ENCODE measurements around the gene CINP. TPM values are rescaled to one million over a fixed set of nuclear protein-coding genes. Genes with fewer than 3 reads are reported as not detected.
"Not testable (repeated sequence)": the region's sequence is repeated elsewhere in the genome, so short reads cannot be mapped to it uniquely, and the experiment has no call there.

The CINP gene
- total RNA-seq, 1 experiment from 2014 or later = 48.4 TPM

- DNase-seq (ENCODE audit: low read depth) = no peak
- in situ Hi-C loops (cut with HindIII; ENCODE audit: low pct_unique_long_range_greater_than_20kb, low sequenced_read_pairs) = no loop called here
Observed at GRCh38 chr14:102362084-102362483, 606 bp downstream of the CINP start.

- DNase-seq (ENCODE audit: low read depth) = no peak
- in situ Hi-C loops (cut with HindIII; ENCODE audit: low pct_unique_long_range_greater_than_20kb, low sequenced_read_pairs) = no loop called here
Observed at GRCh38 chr14:102360388-102360787, 2.3 kb downstream of the CINP start.

GRCh38 chr14:102359341-102359740 is 3.3 kb downstream of the CINP start:
- in situ Hi-C loops (cut with HindIII; ENCODE audit: low pct_unique_long_range_greater_than_20kb, low sequenced_read_pairs) = no loop called here
- DNase-seq (ENCODE audit: low read depth) = no peak

GRCh38 chr14:102356280-102356679 is 6.4 kb downstream of the CINP start:
- DNase-seq (ENCODE audit: low read depth) = no peak
- in situ Hi-C loops (cut with HindIII; ENCODE audit: low pct_unique_long_range_greater_than_20kb, low sequenced_read_pairs) = no loop called here

GRCh38 chr14:102353126-102353619 is 9.5 kb downstream of the CINP start:
- in situ Hi-C loops (cut with HindIII; ENCODE audit: low pct_unique_long_range_greater_than_20kb, low sequenced_read_pairs) = no loop called here
- DNase-seq (ENCODE audit: low read depth) = no peak

- in situ Hi-C loops (cut with HindIII; ENCODE audit: low pct_unique_long_range_greater_than_20kb, low sequenced_read_pairs) = no loop called here
Observed at GRCh38 chr14:102352213-102352612, 10.5 kb downstream of the CINP start.

GRCh38 chr14:102351593-102351992 is 11.1 kb downstream of the CINP start:
- DNase-seq (ENCODE audit: low read depth); in situ Hi-C loops (cut with HindIII; ENCODE audit: low pct_unique_long_range_greater_than_20kb, low sequenced_read_pairs): not testable (repeated sequence)

More at GRCh38 chr14:102352213-102352612, 10.5 kb downstream of the CINP start:
- DNase-seq (ENCODE audit: low read depth) = no peak

- no peak for DNase-seq (ENCODE audit: low read depth)
- in situ Hi-C loops (cut with HindIII; ENCODE audit: low pct_unique_long_range_greater_than_20kb, low sequenced_read_pairs) = no loop called here
Observed at GRCh38 chr14:102351023-102351422, 11.7 kb downstream of the CINP start.

- in situ Hi-C loops (cut with HindIII; ENCODE audit: low pct_unique_long_range_greater_than_20kb, low sequenced_read_pairs) = no loop called here
- DNase-seq (ENCODE audit: low read depth) = no peak
Observed at GRCh38 chr14:102348376-102348775, 14.3 kb downstream of the CINP start.

- no peak for DNase-seq (ENCODE audit: low read depth)
- in situ Hi-C loops (cut with HindIII; ENCODE audit: low pct_unique_long_range_greater_than_20kb, low sequenced_read_pairs) = no loop called here
Observed at GRCh38 chr14:102346645-102347044, 16.0 kb downstream of the CINP start.

- in situ Hi-C loops (cut with HindIII; ENCODE audit: low pct_unique_long_range_greater_than_20kb, low sequenced_read_pairs) = no loop called here
- no peak for DNase-seq (ENCODE audit: low read depth)
Observed at GRCh38 chr14:102345232-102345631, 17.5 kb downstream of the CINP start.

- in situ Hi-C loops (cut with HindIII; ENCODE audit: low pct_unique_long_range_greater_than_20kb, low sequenced_read_pairs) = no loop called here
- DNase-seq (ENCODE audit: low read depth) = no peak
Observed at GRCh38 chr14:102344485-102344884, 18.2 kb downstream of the CINP start.

GRCh38 chr14:102344084-102344483 is 18.6 kb downstream of the CINP start:
- in situ Hi-C loops (cut with HindIII; ENCODE audit: low pct_unique_long_range_greater_than_20kb, low sequenced_read_pairs) = no loop called here
- DNase-seq (ENCODE audit: low read depth) = no peak

GRCh38 chr14:102342238-102342637 is 20.5 kb downstream of the CINP start:
- in situ Hi-C loops (cut with HindIII; ENCODE audit: low pct_unique_long_range_greater_than_20kb, low sequenced_read_pairs) = no loop called here

GRCh38 chr14:102341566-102341965 is 21.1 kb downstream of the CINP start:
- no peak for DNase-seq (ENCODE audit: low read depth)
- in situ Hi-C loops (cut with HindIII; ENCODE audit: low pct_unique_long_range_greater_than_20kb, low sequenced_read_pairs) = no loop called here

More at GRCh38 chr14:102342238-102342637, 20.5 kb downstream of the CINP start:
- no peak for DNase-seq (ENCODE audit: low read depth)

- DNase-seq (ENCODE audit: low read depth) = no peak
- in situ Hi-C loops (cut with HindIII; ENCODE audit: low pct_unique_long_range_greater_than_20kb, low sequenced_read_pairs) = no loop called here
Observed at GRCh38 chr14:102338724-102339123, 24.0 kb downstream of the CINP start.

- DNase-seq (ENCODE audit: low read depth) = no peak
- in situ Hi-C loops (cut with HindIII; ENCODE audit: low pct_unique_long_range_greater_than_20kb, low sequenced_read_pairs) = no loop called here
Observed at GRCh38 chr14:102335163-102335562, 27.5 kb downstream of the CINP start.

- in situ Hi-C loops (cut with HindIII; ENCODE audit: low pct_unique_long_range_greater_than_20kb, low sequenced_read_pairs) = no loop called here
- DNase-seq (ENCODE audit: low read depth) = no peak
Observed at GRCh38 chr14:102333795-102334705, 28.6 kb downstream of the CINP start.

- in situ Hi-C loops (cut with HindIII; ENCODE audit: low pct_unique_long_range_greater_than_20kb, low sequenced_read_pairs) = no loop called here
- no peak for DNase-seq (ENCODE audit: low read depth)
Observed at GRCh38 chr14:102333390-102333789, 29.3 kb downstream of the CINP start.

- in situ Hi-C loops (cut with HindIII; ENCODE audit: low pct_unique_long_range_greater_than_20kb, low sequenced_read_pairs) = no loop called here
- DNase-seq (ENCODE audit: low read depth) = no peak
Observed at GRCh38 chr14:102330806-102331205, 31.9 kb downstream of the CINP start.
